Colonic mucosa (tissue), 4 donors: Measurements from ENCODE around the gene TGOLN2. TPM values are rescaled to one million over a fixed set of nuclear protein-coding genes. Genes with fewer than 3 reads are reported as not detected.
A peak's percentile ranks its signal among the peaks of the same experiment; 100 is the strongest.

Experiments
- DNase-seq: peaks from one replicate; pipeline ENCODE4 v3.0.0-alpha.2; 2020
- H3K27ac ChIP-seq: fragments of 200-600 bp; one replicate; pipeline ENCODE4 v1.8.0; 2021
- H3K27me3 ChIP-seq: fragments of 200-600 bp; one replicate; pipeline ENCODE4 v1.8.0; 2021
- H3K36me3 ChIP-seq: fragments of 200-600 bp; one replicate; pipeline ENCODE4 v1.8.0; 2021
- H3K4me1 ChIP-seq: fragments of 200-600 bp; one replicate; pipeline ENCODE4 v1.8.0; 2021; ENCODE audit warnings: mild to moderate bottlenecking
- H3K4me3 ChIP-seq: fragments of 200-600 bp; one replicate; pipeline ENCODE4 v1.8.0; 2021
- H3K9ac ChIP-seq, 2 donors: one replicate each; pipeline ENCODE4 v1.7.0; 2013; ENCODE audit warnings: control low read depth in 2 of 2, low read depth in 2 of 2, low read length in 2 of 2
- H3K9me3 ChIP-seq: fragments of 200-600 bp; one replicate; pipeline ENCODE4 v1.8.0; 2021
- intact Hi-C: fragments of 100-400 bp; cut with DNase I; formaldehyde crosslinking; loops from one replicate; pipeline ENCODE4 v1.14.1; 2022
- total RNA-seq, 2 donors: library from RNA; stranded (reverse); fragmentation: NEBNext Ultra II Directional in 1 of 2; extraction: Animal tissue kit (Norgen Biotek cat#: 25700) in 1 of 2; gene quantifications; one replicate each; pipeline ENCODE4 v1.2.1, GENCODE V29; 2021
- TF ChIP-seq, protein P1 (sequence below): fragments of 200-600 bp; IDR thresholded peaks from one replicate; pipeline ENCODE4 v1.8.0; 2022; ENCODE audit warnings: antibody characterized with exemption, mild to moderate bottlenecking
- donor health status: healthy.
- donor health status: DM: no; HTN: no; CAD: no.
- donor health status: DM: no; HTN: no; CAD: no.

TGOLN2 gene
- total RNA-seq, 2 donors from 2014 or later = 140 to 162 TPM

DNA sequence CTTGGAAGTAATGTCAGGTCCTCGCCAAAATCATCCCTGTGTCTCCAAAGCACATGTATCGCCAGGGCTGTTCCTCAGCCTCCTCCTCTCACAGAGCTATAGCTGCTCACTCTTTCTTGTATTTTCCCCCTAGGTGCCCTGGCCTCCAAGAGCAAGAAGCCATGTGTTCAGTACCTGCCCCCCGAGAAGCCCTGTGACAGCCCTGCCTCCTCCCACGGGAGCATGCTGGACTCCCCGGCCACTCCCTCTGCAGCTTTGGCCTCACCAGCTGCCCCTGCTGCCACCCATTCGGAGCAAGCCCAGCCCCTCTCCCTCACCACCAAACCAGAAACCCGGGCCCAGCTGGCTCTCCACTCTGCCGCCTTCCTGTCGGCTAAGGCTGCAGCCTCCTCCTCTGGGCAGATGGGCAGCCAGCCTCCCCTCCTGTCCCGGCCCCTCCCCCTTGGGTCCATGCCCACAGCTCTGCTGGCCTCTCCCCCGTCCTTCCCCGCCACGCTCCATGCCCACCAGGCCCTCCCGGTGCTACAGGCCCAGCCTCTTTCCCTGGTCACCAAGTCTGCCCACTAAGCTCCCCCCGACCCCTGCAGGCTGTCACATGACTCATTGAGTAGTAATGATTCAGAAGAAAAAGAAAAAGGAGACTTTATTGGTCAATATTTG is 18.8 kb downstream of the TGOLN2 start:
- H3K9ac ChIP-seq = no peak overlapping the region
- H3K36me3 ChIP-seq = no peaks in the 10 kb centered on the region
- no peaks in the 10 kb centered on the region for H3K27me3 ChIP-seq
- H3K27ac ChIP-seq = no peak overlapping the region
- intact Hi-C loops = no loop called here
- no peaks in the 10 kb centered on the region for H3K9me3 ChIP-seq
- H3K4me3 ChIP-seq = no peak overlapping the region
- TF ChIP-seq, protein P1, sequence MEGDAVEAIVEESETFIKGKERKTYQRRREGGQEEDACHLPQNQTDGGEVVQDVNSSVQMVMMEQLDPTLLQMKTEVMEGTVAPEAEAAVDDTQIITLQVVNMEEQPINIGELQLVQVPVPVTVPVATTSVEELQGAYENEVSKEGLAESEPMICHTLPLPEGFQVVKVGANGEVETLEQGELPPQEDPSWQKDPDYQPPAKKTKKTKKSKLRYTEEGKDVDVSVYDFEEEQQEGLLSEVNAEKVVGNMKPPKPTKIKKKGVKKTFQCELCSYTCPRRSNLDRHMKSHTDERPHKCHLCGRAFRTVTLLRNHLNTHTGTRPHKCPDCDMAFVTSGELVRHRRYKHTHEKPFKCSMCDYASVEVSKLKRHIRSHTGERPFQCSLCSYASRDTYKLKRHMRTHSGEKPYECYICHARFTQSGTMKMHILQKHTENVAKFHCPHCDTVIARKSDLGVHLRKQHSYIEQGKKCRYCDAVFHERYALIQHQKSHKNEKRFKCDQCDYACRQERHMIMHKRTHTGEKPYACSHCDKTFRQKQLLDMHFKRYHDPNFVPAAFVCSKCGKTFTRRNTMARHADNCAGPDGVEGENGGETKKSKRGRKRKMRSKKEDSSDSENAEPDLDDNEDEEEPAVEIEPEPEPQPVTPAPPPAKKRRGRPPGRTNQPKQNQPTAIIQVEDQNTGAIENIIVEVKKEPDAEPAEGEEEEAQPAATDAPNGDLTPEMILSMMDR = no peak
- peaks cover 9% of the 10 kb centered on the region for H3K4me1 ChIP-seq
- DNase-seq = peak; percentile 57

DNA sequence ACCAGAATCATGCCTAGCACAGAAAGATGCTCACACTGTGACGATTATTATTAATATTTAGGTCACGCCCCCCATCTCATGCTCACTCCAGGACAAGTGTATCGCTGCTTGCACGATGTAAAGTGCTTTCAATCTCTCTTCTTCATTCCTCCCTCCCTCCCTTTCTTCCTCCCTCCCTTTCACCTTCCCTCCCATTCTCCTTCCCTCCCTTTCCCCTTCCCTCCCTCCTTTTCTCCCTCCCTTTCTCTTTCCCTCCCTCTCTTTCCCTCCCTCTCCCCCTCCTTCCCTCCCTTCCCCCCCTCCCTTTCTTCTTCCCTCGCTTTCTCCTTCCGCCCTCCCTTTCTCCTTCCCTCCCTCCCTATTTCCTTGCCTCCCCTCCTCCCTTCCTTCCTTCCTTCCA is 19.6 kb downstream of the TGOLN2 start:
- no peak for DNase-seq
- Histone ChIP-seq H3K27me3 (no peaks in the 10 kb centered on the region), H3K9me3 (no peaks in the 10 kb centered on the region), H3K4me1 (peaks cover 9% of the 10 kb centered on the region), H3K4me3 (no peak overlapping the region), H3K36me3 (no peaks in the 10 kb centered on the region), H3K9ac (peak overlapping the region in 1 of 2 donors; percentile 95), H3K27ac (no peak overlapping the region)
- intact Hi-C loops = no loop called here
- TF ChIP-seq, protein P1 = no peak

DNA sequence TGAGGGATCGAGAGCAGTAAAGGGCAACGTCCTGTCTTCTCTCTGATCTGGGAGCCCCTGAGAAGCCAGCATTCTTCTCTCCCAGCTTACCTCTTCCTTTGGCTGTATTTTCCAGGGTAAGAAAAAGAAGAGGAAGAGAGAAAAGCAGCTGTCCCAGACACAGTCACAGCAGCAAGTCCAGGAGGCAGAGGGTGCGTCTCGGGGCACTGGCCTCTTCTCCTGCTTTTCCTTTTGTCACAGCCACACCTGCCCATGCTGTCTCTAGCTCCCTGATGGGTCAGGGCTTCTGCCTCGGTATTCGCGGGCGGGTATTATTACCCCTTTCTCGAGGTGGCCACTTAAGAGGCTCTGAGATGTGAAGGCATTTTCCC is 20.3 kb downstream of the TGOLN2 start:
- intact Hi-C loops = no loop called here
- Histone ChIP-seq H3K36me3 (no peaks in the 10 kb centered on the region), H3K4me3 (peak overlapping the region; percentile 19), H3K4me1 (peaks cover 9% of the 10 kb centered on the region), H3K9ac (peak overlapping the region; percentile 56 to 95), H3K27me3 (no peaks in the 10 kb centered on the region), H3K27ac (peak overlapping the region; percentile 84), H3K9me3 (no peaks in the 10 kb centered on the region)
- peak; percentile 55 for DNase-seq
- TF ChIP-seq, protein P1 = no peak

DNA sequence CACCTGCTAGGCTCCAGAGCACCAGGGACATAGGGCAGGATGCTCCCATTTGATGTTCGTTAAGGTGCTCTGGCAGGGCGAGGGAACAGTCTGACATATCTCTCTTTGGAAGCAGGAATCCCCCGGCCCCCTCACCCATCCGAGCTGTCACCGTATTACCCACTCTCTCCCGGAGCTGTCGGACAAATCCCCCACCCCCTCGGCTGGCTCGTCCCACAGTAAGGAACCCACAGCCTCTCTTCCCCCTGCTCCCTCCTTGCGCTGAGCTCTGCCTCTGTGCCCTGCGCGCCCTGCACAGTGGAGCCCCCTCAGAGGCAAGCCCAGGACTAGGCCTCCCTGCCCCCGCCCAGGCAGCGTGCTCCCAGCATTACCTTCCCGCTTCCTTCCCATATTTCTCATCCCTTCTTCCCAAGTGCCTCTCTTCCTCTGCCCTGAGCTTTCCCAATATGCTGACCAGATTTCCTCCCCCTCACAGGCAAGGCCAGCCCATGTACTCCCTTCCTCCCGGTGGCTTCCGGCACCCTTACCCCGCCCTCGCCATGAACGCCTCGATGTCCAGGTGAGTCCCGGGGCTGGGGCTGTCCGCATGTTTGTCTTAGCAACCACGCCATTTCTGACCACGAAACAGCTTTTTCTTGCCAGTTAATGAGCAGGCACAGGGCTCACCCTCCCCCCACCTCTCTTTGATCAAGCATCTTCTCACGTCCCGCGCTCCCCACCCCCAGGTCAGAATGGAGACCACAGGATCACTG is 23.8 kb downstream of the TGOLN2 start:
- H3K9ac ChIP-seq = no peak overlapping the region
- H3K4me1 ChIP-seq = peaks cover 3% of the 10 kb centered on the region
- no peaks in the 10 kb centered on the region for H3K36me3 ChIP-seq
- no peak overlapping the region for H3K27ac ChIP-seq
- H3K4me3 ChIP-seq = no peak overlapping the region
- DNase-seq = no peak
- TF ChIP-seq, protein P1 = no peak
- H3K9me3 ChIP-seq = no peaks in the 10 kb centered on the region
- no peaks in the 10 kb centered on the region for H3K27me3 ChIP-seq
- intact Hi-C loops = no loop called here

DNA sequence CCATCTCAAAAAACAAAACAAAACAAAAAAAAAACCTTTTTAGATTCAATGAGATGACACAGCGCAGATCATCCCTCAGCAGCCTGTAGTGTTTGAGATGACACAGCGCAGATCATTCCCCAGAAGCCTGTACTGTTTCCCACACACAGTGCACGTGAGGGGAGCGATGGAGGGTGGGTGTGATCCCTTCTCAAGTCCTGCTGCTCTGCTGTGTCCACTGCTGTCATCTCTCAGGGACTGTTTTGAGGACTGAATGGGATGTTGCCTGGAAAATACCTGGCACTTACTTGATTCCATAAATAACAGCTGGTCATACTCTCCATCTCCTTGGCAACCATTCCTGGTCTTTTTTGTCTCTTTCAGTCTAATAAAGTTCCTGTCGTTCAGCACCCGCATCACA is 25.7 kb downstream of the TGOLN2 start:
- intact Hi-C loops = no loop called here
- Histone ChIP-seq H3K36me3 (no peaks in the 10 kb centered on the region), H3K4me3 (no peak overlapping the region), H3K4me1 (no peaks in the 10 kb centered on the region), H3K9ac (no peak overlapping the region), H3K27ac (no peak overlapping the region), H3K27me3 (no peaks in the 10 kb centered on the region), H3K9me3 (no peaks in the 10 kb centered on the region)
- TF ChIP-seq, protein P1 = no peak
- no peak for DNase-seq
